GM19043 (cell line): Measurements from ENCODE around the gene MLKL.
A peak's percentile ranks its signal among the peaks of the same experiment; 100 is the strongest.
"Not testable (repeated sequence)": the region's sequence is repeated elsewhere in the genome, so short reads cannot be mapped to it uniquely, and the experiment has no call there.

Experiments
- ATAC-seq: cut with Tn5 transposase; IDR thresholded peaks from one replicate; pipeline ENCODE4 v1.9.1; 2021; ENCODE audit warnings: low read depth; ENCODE audit not compliant: unreplicated experiment

Gene MLKL

DNA sequence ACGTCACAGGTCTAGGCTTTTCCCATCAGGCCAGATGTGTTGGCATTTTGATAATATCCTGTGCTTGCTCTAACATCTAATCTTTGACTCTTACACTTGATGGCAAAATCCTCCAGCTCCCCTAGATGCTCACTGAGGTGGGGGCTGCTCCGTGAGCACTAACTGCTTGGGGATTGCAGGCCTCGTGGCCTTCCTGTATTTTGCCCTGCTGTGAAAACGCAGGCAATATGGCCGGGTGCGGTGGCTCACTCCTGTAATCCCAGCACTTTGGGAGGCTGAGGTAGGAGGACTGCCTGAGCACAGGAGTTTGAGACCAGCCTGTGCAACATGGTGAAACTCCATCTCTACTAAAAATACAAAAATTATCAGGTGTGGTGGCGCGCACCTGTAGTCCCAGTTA lies 9.7 kb upstream of the MLKL start:
- no peak for ATAC-seq

DNA sequence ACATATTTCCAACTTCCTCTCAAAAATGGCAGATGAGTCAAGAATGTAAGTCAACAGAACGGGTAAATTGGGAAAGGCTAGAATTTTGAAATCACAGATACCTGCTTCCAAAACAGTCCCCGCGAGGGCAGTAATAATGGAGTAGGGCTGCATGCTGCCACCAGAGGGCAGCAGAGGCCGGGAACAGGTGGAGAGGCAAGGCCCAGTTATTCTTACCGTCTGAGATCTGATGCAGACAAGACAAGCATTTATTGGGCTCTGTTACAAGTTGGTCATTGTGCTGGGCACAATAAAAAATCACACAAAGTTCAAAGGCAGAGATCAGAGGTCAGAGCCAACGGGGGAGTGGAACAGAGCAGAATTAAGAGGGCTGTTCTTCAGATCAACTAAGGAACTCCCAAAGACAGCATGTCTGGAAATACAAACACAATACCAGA lies 8.8 kb upstream of the MLKL start:
- ATAC-seq: peak; percentile 88

DNA sequence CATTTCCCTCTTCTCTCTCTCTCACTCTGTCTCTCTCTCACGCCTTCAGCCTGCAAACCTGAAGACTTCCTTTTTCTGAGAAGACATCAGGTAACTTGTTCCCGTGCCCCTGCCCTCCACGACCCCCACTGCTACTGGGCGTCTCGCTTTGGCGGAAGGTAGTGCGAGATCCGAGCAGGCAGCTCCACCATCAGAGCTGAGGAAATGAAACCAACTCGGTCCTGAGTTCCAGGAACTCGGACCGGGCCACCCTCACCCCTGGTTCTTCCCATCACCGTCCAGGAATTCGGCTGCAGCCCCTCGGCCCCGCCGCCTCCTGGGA lies 585 bp downstream of the MLKL start:
- ATAC-seq: peak; percentile 15

DNA sequence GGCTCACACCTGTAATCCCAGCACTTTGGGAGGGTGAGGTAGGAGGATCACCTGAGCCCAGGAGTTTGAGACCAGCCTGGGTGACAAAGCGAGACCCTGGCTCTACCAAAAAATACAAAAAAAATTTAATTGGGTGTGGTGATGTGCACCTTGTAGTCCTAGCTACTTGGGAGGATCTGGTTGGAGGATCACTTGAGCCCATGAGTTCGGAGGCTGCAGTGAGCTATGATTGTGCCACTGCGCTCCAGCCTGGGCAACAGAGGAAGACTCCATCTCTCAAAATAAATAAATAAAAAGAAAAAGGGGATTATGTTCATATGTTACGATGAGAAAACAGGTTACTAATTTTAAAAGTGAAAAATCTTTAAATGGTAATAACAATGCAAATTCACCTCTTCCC lies 996 bp downstream of the MLKL start:
- ATAC-seq: no peak

DNA sequence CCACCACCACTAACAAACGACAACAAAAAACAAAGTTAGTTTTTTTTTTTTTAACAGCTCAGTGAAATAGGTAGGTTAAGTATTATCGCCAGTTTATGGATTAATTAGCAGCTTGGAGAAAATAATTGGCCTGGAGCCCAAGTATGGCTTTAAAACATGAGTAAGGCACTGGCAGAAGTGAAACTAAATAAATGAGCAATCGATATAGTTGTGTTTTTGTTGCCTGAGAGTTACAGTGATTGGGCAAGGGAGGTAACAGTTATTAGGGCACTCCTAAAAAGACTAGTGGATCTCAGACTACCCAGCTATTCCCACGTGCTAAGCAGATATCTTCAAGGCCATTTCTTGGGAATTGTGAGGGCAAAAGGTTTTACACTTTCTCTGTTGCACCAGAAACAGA lies 2.4 kb downstream of the MLKL start:
- ATAC-seq: no peak

DNA sequence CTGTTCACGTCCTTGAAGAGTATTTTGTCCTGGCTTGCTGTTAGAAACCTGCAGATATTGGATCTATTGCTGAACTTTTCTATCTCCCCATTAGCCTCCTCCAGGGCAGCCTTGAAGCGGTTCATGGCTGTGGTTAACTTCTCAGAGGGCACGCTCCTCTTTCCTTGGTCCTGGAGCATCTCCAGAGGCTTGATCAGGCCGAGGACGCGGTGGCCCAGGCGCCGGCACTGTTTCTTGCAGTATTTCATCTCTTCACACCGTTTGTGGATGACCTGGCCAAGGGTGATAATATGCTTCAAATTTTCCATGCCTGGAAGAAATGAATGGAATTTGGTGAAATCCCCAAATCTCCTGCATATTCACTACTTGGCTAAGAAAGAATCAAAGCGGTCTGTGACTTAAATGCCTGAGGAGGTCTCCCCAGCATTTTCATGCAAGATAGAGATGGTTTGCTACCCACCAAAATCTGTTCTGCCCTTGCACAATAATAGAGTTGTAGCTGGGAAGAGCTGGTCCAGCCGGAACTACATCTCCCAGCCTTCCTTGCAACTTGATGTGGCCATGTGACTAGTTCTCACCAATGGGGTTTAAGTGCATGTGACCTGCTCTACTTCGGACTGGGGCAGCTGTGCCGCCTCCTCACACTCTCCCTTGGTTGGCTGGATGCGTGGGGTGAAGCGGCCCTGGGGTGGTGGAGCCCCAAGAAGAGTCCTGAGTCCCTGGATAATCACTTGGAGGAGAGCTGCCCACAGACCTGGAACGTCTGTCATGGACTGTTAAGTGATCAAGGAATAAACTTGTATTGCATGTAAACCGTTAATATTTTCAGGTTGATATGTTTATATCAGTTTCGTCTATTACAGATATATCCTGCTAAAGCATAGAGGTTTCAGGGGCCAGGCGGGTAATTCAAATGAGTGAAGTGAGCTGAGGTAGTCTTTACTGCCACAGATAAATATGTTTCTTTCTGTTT lies 4.9 kb downstream of the MLKL start:
- peak; percentile 88 for ATAC-seq

DNA sequence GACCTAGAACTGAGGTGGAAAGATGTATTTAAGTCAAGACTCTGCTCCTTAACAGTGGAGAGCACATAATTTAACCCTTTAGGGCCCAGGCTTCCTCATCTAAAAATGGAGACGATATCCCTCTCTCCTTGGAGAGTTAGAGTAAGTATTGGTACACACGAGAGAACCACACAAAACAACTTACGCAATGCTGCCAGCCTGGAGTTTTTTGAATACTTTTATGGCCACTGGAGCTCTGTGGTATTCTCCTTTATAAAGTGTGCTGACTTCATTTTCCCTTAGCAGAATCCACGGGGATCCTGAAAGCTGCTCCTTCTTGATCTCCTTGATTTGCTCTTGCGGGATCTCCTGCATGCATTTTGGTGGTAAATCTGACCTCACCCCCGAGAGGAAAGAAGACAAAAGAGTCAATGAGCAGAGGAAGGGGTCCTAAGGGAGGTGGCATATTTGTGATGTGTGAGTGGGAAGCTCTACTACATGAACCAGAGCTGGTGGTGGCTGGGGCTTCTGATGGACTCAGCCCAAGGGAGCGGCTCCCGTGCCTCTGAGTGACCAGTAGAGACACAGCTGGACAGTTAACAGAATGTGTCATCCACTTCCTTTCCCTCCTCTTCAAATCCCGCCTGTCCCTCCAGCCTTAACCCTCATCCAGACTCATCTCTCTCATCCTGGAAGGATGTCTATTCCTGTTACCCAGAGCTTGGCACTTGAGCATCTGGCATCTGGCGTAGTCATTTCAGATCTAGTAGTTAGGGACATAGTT lies 9.4 kb downstream of the MLKL start:
- no peak for ATAC-seq

DNA sequence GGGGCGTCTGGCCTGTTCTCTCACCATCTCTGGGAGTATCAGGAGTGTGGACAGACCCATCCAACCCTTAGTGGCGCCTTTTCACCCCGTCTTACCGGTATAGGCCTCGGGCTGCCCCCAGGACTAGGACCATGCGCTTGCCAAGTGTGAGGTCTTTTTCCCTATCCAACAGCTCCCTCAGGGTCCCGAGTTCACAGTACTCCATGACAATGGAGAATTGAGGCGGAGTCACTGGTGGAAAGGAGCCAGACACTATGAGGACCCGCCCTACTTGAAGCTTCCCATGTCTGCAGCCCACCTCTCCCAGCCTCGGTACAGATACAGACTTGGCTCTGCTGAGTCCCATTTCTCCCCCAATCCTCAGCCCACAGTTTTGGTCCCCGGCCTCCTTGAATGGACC lies 18.1 kb downstream of the MLKL start:
- no peak for ATAC-seq

DNA sequence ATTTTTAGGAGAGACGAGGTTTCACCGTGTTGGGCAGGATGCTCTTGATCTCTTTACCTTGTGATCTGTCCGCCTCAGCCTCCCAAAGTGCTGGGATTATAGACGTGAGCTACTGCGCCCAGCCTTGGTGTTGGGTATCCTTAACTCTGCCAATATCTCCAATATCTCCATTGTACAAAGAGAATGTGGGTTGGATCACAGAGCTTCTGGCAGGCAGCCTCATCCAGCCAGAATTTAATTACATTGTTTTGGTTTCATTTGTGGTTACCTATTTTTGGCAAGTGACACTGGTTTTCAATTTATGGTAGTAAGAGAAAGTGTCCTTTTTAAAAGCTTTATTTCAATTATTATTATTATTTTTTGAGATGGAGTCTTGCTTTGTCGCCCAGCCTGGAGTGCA lies 20.0 kb downstream of the MLKL start:
- ATAC-seq: no peak

DNA sequence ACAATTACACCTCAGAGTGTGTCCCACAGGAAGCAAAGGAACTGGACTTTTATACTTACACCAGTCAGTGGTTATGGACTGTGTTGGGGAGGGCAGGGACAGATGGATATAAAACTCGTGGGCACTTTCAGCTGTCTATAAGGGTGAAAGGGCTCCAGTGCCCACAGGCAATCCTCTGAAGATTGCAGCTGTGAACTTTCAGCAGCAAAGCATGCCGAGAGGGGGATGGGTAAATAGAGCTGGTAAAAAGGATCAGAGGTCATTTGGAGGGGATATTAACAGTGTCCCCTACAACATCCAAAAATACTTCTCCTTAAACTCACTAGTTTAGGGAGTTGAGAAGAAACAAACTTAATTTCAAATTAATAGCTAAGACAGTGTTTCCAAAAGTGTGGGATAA lies 20.7 kb downstream of the MLKL start:
- no peak for ATAC-seq

DNA sequence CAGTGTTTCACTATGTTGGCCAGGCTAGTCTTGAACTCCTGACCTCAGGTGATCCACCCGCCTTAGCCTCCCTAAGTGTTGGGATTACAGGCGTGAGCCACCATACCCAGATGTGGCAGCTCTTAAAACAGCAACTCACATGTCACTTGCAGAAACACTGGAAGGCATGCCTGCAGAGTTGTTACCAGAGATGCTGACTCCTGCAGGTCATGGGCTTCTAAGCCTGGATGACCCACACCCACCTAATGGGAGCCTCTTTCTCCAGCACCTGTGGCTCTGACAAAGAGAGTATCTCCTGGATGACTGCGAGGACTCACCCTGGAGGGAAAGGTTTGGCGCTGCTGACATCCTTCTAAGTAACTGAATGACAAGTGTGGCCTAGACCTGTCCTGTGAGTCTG lies 22.8 kb downstream of the MLKL start:
- no peak for ATAC-seq

DNA sequence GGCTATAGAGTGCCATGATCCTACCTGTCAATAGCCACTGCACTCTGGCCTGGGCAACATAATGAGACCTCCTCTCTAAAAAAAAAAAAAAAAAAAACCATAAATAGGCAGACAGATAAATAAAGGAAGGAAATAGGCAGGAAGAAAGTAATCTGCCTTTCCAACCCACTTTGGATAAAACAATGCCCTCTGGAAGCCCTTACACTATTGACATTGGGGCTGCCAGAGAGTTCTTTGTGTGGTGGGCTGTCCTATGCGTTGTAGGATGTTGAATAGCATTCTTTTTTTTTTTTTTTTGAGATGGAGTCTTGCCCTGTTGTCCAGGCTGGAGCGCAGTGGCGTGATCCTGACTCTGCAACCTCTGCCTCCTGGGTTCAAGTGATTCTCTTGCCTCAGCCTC lies 26.8 kb downstream of the MLKL start:
- ATAC-seq: no peak

DNA sequence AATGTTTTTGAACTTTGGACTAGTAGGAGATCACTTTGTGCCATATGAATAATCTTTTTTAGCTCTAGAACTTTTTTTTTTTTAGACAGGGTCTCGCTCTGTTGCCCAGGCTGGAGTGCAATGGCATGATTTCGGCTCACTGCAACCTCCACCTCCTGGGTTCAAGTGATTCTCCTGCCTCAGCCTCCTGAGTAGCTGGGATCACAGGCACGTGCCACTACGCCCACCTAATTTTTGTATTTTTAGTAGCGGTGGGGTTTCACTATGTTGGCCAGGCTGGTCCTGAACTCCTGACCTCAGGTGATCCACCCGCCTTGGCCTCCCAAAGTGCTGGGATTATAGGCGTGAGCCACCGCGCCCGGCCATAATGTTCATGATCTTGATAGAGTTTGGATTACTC lies 31.8 kb downstream of the MLKL start:
- not testable (repeated sequence) for ATAC-seq

DNA sequence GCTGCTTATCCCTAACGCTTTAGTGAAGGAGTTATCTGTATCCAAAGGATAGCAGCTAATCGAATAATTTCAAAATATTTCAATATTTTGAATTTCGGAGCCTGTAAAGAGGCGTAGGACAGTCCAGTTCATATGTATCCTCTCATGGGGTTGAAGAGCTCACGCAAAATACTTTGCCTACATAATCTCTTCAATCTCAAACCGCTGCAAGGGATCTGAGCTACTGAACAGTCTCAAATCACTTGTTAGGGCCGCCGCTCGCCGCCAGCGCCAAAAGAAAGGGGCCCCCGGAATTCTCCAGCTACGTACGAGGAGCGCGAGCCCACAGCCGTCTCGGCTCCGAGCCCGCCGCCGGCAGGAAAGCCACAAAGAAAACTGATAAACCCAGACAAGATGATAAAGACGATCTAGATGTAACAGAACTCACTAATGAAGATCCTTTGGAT lies 33.4 kb downstream of the MLKL start:
- no peak for ATAC-seq

DNA sequence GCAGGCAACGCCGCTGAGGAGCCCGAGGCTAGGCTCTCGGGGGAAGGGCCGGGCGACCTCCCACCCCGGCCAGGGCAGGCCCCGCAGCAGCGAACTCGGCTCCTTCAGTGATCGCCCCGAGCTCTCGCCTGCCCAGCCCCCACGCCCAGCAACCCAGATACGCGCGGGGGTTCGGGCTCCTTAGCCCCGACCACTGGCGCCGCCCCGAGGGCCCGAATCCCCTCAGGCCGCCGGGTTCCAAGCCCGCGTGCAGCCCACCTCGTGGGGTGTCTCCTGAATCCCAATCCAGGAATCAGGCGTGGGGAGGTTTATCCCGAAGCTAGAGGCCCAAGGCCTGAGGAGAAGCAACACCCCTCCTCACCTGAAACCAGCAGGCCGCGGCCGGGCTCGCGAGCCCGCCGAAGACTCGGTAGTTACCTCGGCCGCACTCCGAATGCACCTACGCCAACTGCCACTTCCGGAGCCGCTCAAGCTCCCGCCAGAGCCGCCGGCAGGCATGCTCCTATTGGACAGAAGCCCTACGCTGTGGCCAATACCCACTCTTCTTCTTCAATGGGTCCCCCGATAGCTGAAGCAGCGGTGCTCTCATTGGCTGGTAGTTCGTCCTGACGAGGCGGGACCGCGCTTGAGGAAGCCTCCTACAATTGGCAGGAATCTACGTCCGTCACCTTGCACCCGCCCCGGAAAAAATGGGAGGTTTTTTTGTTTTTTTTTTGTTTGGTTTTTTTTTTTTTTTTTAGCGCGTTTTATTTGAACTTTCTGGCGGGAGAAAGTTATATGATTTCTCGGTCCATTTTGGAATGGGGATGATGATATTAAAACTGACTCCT lies 34.0 kb downstream of the MLKL start, which contains the start of gene RFWD3:
Gene RFWD3, minus strand, starts transcription at position 453 of the 830 bp plus-strand sequence. CDS start 5,428 bp downstream, outside the sequence.
- ATAC-seq: peak; percentile 100

DNA sequence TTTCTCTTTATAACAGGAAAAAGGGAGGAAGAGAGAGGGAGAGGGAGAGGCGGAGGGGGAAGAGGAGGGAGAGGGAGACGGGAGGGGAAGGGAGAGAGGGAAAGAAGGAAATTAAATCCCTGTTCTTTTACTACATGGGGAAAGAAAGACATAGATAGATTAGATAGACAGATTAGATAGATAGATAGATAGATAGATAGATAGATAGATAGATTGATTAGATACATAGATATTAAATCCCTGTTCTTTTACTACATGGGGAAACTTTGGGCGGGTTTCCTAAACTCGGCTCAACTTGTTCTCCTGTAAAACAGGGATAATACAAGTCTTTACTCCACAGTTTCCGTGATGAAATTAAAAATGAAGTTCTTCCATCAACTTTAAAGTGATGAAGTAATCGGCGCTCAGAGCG lies 34.6 kb downstream of the MLKL start:
- ATAC-seq: no peak

DNA sequence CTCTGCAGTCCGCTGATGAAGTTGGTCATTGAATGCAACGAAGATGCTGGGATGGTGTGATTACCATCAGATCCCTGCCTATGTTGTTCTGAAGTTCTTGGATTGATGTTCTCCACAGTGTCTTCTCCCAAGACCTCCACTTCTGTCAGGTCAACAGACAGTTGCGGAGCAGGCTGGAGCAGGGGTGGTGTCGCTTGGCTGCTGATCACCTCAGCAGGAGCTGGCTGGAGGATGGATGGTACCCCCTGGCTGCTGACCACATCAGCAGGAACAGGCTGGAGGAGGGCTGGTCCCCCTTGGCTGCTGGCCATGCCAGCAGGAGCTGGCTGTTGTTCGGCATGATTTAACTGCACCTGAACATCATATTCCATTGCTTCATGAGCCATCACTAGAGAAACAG lies 39.6 kb downstream of the MLKL start:
- ATAC-seq: no peak

DNA sequence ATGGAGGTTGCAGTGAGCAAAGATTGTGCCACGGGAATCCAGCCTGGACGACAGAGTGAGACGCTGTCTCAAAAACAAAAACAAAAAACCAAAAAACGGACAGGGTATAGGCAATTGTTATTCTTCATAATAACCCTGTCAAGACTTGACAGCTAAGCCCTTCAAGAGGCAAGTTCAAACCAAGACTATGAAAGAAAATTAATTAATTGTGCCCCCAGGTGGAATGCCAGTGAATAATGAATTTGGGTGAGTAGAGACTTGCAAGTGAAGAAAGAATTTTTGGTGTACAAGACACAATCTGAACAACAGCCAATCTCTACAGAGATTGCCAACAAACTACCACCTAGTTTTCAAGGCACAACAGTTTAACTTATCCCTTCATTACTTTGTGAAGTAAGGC lies 40.3 kb downstream of the MLKL start:
- no peak for ATAC-seq

DNA sequence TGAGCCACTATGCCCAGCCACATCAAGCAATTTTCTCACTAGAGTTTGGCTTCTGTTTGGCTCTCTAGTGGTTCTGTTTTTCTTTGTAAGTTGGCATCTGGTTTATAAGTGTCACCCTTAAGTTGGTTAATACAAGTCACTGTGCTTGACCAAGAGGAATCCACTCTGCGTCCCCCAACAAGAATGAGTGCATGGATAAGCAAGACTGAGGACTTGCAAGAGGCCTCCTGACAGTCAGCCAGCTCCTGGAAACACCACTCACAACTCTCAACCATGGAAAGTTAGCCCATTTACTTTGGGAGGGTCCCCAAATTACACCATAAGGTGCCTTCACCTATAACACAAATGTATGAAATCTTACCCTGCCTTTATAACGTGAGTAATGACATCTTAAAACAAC lies 41.6 kb downstream of the MLKL start:
- no peak for ATAC-seq

DNA sequence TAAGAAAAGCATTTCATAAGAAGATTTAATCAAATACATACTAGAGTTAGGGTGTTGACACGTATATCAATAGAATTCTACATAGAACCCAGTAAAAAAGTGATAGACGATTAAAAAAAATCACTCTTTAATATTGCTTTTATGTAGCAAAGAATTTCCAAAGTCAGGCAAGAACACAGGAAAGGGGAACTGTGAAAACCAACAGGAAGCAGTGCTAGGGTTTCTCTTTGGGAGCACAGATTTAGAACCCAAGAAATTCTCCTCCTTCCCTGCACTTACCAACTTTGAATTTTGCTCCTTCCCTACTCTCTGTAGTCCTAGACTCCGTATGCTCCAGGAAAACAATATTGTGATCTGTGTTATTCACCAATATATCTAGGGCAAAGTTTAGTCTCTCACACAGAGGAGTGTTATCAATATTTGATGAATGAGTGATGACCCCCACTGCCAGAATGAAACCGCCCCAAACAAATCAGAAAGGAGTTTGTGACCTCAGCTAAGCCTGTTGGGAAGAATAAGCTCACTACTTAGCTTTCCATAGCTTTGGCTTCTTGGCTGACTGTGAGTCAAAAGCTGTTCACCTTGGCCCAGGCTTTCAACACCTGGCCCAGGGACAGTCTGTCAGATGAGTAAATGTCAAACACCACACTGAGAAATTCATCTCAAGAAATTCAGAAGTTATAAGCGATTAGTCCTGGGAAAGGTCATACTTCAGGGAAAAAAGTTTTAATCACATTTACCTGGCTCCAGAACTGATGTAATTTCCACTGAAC lies 42.6 kb downstream of the MLKL start:
- ATAC-seq: no peak
